Measurements from ENCODE around the gene AP1S1.
"Not testable (repeated sequence)": the region's sequence is repeated elsewhere in the genome, so short reads cannot be mapped to it uniquely, and the experiment has no call there.

The AP1S1 gene

GRCh38 chr7:101179117-101179516, 24.8 kb downstream of the AP1S1 start:
- Histone ChIP-seq H3K9me3 (peaks cover 4% of the 10 kb centered on the region), H4K20me1 (no peaks in the 10 kb centered on the region), H3K4me3 (peak overlapping the region; percentile 58), H3K27me3 (peaks cover 86% of the 10 kb centered on the region), H3K27ac (no peak overlapping the region), H3K36me3 (no peaks in the 10 kb centered on the region), H3K9ac (no peak overlapping the region), H3K4me2 (peak overlapping the region; percentile 83), H3K4me1 (peaks cover 44% of the 10 kb centered on the region)
- TF ChIP-seq Cebpa-rat (IDR thresholded peaks at IDR 0.05), result no peak

- H3K9ac ChIP-seq, result no peak overlapping the region
These were observed 25.4 kb downstream of the AP1S1 start for GRCh38 chr7:101179713-101180112.

GRCh38 chr7:101180130-101180755, 26.0 kb downstream of the AP1S1 start, which contains the start of gene NAT16:
TSS of gene NAT16 (minus strand) at chr7:101180293. CDS start at chr7:101174807, 5,486 bp downstream.
- Histone ChIP-seq H3K27ac (no peak within 1 kb of the TSS), H3K9ac (no peak within 1 kb of the TSS), H3K4me3 (peak within 1 kb of the TSS; percentile 58), H3K4me1 (peaks cover 35% of the 10 kb centered on the region), H3K36me3 (no peaks in the 10 kb centered on the region), H3K4me2 (peak within 1 kb of the TSS; percentile 83), H3K27me3 (peaks cover 75% of the 10 kb centered on the region), H3K9me3 (no peaks in the 10 kb centered on the region), H4K20me1 (no peaks in the 10 kb centered on the region)
- TF ChIP-seq Cebpa-rat (IDR thresholded peaks at IDR 0.05), result no peak

More at GRCh38 chr7:101179713-101180112, 25.4 kb downstream of the AP1S1 start:
- Histone ChIP-seq H3K27ac (no peak overlapping the region), H3K36me3 (no peaks in the 10 kb centered on the region), H4K20me1 (no peaks in the 10 kb centered on the region), H3K4me2 (peak overlapping the region; percentile 83), H3K4me3 (peak overlapping the region; percentile 58), H3K4me1 (peaks cover 38% of the 10 kb centered on the region), H3K27me3 (peaks cover 80% of the 10 kb centered on the region), H3K9me3 (no peaks in the 10 kb centered on the region)
- no peak for TF ChIP-seq Cebpa-rat (IDR thresholded peaks at IDR 0.05)

- no peak for TF ChIP-seq Cebpa-rat (IDR thresholded peaks at IDR 0.05)
- Histone ChIP-seq H3K4me3 (no peak overlapping the region), H3K4me2 (no peak overlapping the region), H3K9ac (no peak overlapping the region), H3K27ac (no peak overlapping the region), H3K36me3 (no peaks in the 10 kb centered on the region), H3K9me3 (no peaks in the 10 kb centered on the region), H3K27me3 (peaks cover 23% of the 10 kb centered on the region), H4K20me1 (no peaks in the 10 kb centered on the region), H3K4me1 (peaks cover 2% of the 10 kb centered on the region; the same call in 1 of the 2 replicates)
These were observed 31.1 kb downstream of the AP1S1 start for GRCh38 chr7:101185258-101185839.

- no peak overlapping the region for H3K27ac ChIP-seq
- no peak for TF ChIP-seq Cebpa-rat (IDR thresholded peaks at IDR 0.05)
- no peak overlapping the region for H3K9ac ChIP-seq
- peaks cover 15% of the 10 kb centered on the region for H3K27me3 ChIP-seq
- no peaks in the 10 kb centered on the region for H4K20me1 ChIP-seq
- H3K4me1 ChIP-seq, result no peaks in the 10 kb centered on the region
- H3K4me3 ChIP-seq, result no peak overlapping the region
- no peaks in the 10 kb centered on the region for H3K36me3 ChIP-seq
- no peak overlapping the region for H3K4me2 ChIP-seq
- no peaks in the 10 kb centered on the region for H3K9me3 ChIP-seq
These were observed 31.9 kb downstream of the AP1S1 start for GRCh38 chr7:101186194-101186593.

GRCh38 chr7:101186844-101187428, 32.7 kb downstream of the AP1S1 start:
- no peak overlapping the region for H3K27ac ChIP-seq
- H3K36me3 ChIP-seq, result no peaks in the 10 kb centered on the region
- H3K9ac ChIP-seq, result no peak overlapping the region
- no peaks in the 10 kb centered on the region for H3K9me3 ChIP-seq
- no peaks in the 10 kb centered on the region for H3K4me1 ChIP-seq
- no peak overlapping the region for H3K4me3 ChIP-seq
- no peak for TF ChIP-seq Cebpa-rat (IDR thresholded peaks at IDR 0.05)
- H3K4me2 ChIP-seq, result no peak overlapping the region
- H4K20me1 ChIP-seq, result no peaks in the 10 kb centered on the region
- H3K27me3 ChIP-seq, result peaks cover 8% of the 10 kb centered on the region

- Histone ChIP-seq H3K36me3 (no peaks in the 10 kb centered on the region), H4K20me1 (no peaks in the 10 kb centered on the region), H3K27ac (no peak overlapping the region), H3K9ac (no peak overlapping the region), H3K4me2 (no peak overlapping the region), H3K27me3 (no peaks in the 10 kb centered on the region), H3K4me3 (no peak overlapping the region), H3K4me1 (no peaks in the 10 kb centered on the region), H3K9me3 (no peaks in the 10 kb centered on the region)
- no peak for TF ChIP-seq Cebpa-rat (IDR thresholded peaks at IDR 0.05)
These were observed 34.8 kb downstream of the AP1S1 start for GRCh38 chr7:101189109-101189508.

GRCh38 chr7:101195884-101196283, 41.6 kb downstream of the AP1S1 start:
- Histone ChIP-seq H3K4me3 (no peak overlapping the region), H3K9ac (no peak overlapping the region), H3K4me1 (0 out of 2 replicates have a peak, but pooled peaks cover 6% of the 10 kb centered on the region), H3K27ac (no peak overlapping the region), H3K4me2 (no peak overlapping the region), H4K20me1 (no peaks in the 10 kb centered on the region), H3K9me3 (no peaks in the 10 kb centered on the region), H3K27me3 (peaks cover 12% of the 10 kb centered on the region), H3K36me3 (no peaks in the 10 kb centered on the region)
- no peak for TF ChIP-seq Cebpa-rat (IDR thresholded peaks at IDR 0.05)

- no peak for TF ChIP-seq Cebpa-rat (IDR thresholded peaks at IDR 0.05)
- H3K4me1 ChIP-seq, result peaks cover 10% of the 10 kb centered on the region
- H3K4me2 ChIP-seq, result peak overlapping the region; percentile 39
- no peak overlapping the region for H3K4me3 ChIP-seq
- no peaks in the 10 kb centered on the region for H3K9me3 ChIP-seq
- no peak overlapping the region for H3K27ac ChIP-seq
- H3K27me3 ChIP-seq, result peaks cover 34% of the 10 kb centered on the region
- H4K20me1 ChIP-seq, result no peaks in the 10 kb centered on the region
- no peak overlapping the region for H3K9ac ChIP-seq
- no peaks in the 10 kb centered on the region for H3K36me3 ChIP-seq
These were observed 43.7 kb downstream of the AP1S1 start for GRCh38 chr7:101197991-101198390.

- no peak overlapping the region for H3K4me3 ChIP-seq
These were observed 44.2 kb downstream of the AP1S1 start for GRCh38 chr7:101198476-101198875.

GRCh38 chr7:101199522-101199921, 45.2 kb downstream of the AP1S1 start:
- H3K36me3 ChIP-seq, H4K20me1 ChIP-seq, H3K9ac ChIP-seq, H3K4me2 ChIP-seq, H3K9me3 ChIP-seq, H3K27ac ChIP-seq, H3K4me3 ChIP-seq: not testable (repeated sequence)
- peaks cover 25% of the 10 kb centered on the region for H3K4me1 ChIP-seq
- peaks cover 43% of the 10 kb centered on the region for H3K27me3 ChIP-seq

More at GRCh38 chr7:101198476-101198875, 44.2 kb downstream of the AP1S1 start:
- H3K9me3 ChIP-seq, result no peaks in the 10 kb centered on the region
- H3K4me1 ChIP-seq, result peaks cover 15% of the 10 kb centered on the region
- no peak for TF ChIP-seq Cebpa-rat (IDR thresholded peaks at IDR 0.05)
- H3K4me2 ChIP-seq, result no peak overlapping the region
- no peaks in the 10 kb centered on the region for H4K20me1 ChIP-seq
- H3K9ac ChIP-seq, result no peak overlapping the region
- peaks cover 38% of the 10 kb centered on the region for H3K27me3 ChIP-seq
- H3K27ac ChIP-seq, result no peak overlapping the region
- no peaks in the 10 kb centered on the region for H3K36me3 ChIP-seq
